K562 (cell line): ENCODE measurements around the gene TMC1.

Experiments
- MXI1 ChIP-seq: IDR thresholded peaks from 2 replicates; pipeline ENCODE4 v1.6.1; 2011; ENCODE audit warnings: low read depth, mild to moderate bottlenecking, improper control_type of control experiment, low read length
- NONO ChIP-seq, 2 experiments: fragments of 200-400 bp in 1 of 2; fragments of 450-650 bp in 1 of 2; formaldehyde crosslinking in 1 of 2; IDR thresholded peaks; 2 replicates each; pipeline ENCODE4 v1.6.1; 2017; ENCODE audit warnings: low read depth in 2 of 2, mild to moderate bottlenecking in 2 of 2, moderate library complexity in 2 of 2, low read length in 1 of 2
- RNF2 ChIP-seq: sonication (generic); IDR thresholded peaks from 2 replicates; pipeline ENCODE4 v1.6.1; 2016
- SIN3A ChIP-seq, 2 experiments: fragments of 150-350 bp in 1 of 2; IDR thresholded peaks; 2 replicates each; pipeline ENCODE4 v1.6.1; 2011 to 2016; ENCODE audit warnings: borderline replicate concordance in 2 of 2, low read depth in 2 of 2, low read length in 2 of 2, mild to moderate bottlenecking in 2 of 2, moderate library complexity in 2 of 2; ENCODE audit not compliant: control insufficient read depth in 1 of 2
- SRF ChIP-seq, 2 experiments: fragments of 250-450, 450-650 bp in 1 of 2; sonication (Bioruptor Pico) in 1 of 2; sonication (generic) in 1 of 2; formaldehyde crosslinking; IDR thresholded peaks; 2 replicates each; pipeline versions ENCODE4 v1.5.0 to v1.5.1; 2020 to 2022; ENCODE audit warnings: mild to moderate bottlenecking in 1 of 2, missing genetic modification reagents in 1 of 2
- U2AF2 ChIP-seq: fragments of 200-400 bp; formaldehyde crosslinking; optimal IDR thresholded peaks from 2 replicates; pipeline ENCODE3; 2017; ENCODE audit warnings: low read depth, mild to moderate bottlenecking, low read length
- XRCC3 ChIP-seq: fragments of 450-650 bp; IDR thresholded peaks from 2 replicates; pipeline ENCODE4 v1.6.1; 2017; ENCODE audit warnings: mild to moderate bottlenecking, moderate library complexity
- ZFP36 ChIP-seq: fragments of 150-350 bp; IDR thresholded peaks from 2 replicates; pipeline ENCODE4 v1.6.1; 2018; ENCODE audit warnings: low read length, low read depth; ENCODE audit not compliant: partially characterized antibody
- TF ChIP-seq, protein P1 (sequence below): sonication (generic); formaldehyde crosslinking; IDR thresholded peaks from 2 replicates; pipeline ENCODE4 v1.8.1; 2023; ENCODE audit warnings: mild to moderate bottlenecking, missing genetic modification reagents

DNA sequence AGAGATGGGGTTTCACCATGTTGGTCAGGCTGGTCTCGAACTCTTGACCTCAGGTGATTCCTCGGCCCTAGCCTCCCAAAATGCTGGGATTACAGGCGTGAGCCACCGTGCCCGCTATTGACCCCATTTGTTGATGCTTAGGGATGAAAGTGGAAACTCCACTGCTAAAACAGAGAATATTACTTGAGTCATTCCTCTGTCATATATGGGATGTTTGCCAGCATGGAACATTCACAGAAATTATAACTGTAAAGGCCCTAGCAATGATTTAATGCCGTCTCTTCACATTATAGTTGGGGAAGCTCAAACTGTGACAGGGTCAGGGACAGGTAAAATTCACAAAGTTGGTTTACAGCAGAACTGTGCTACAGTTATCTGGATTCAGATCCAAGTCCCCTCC, 94.5 kb downstream of the TMC1 start:
- TF ChIP-seq RNF2 (no peak), XRCC3 (no peak), SIN3A (IDR thresholded peaks at IDR 0.05; ENCODE audit: borderline replicate concordance in 2 of 2, control insufficient read depth in 1 of 2, low read depth in 2 of 2, low read length in 2 of 2) (no peak), SRF (CRISPR knock-in tag; IDR thresholded peaks at IDR 0.05) (no peak), MXI1 (no peak), U2AF2 (no peak), ZFP36 (no peak), NONO (IDR thresholded peaks at IDR 0.05; ENCODE audit: low read depth in 2 of 2, low read length in 1 of 2) (no peak)
- TF ChIP-seq, protein P1, sequence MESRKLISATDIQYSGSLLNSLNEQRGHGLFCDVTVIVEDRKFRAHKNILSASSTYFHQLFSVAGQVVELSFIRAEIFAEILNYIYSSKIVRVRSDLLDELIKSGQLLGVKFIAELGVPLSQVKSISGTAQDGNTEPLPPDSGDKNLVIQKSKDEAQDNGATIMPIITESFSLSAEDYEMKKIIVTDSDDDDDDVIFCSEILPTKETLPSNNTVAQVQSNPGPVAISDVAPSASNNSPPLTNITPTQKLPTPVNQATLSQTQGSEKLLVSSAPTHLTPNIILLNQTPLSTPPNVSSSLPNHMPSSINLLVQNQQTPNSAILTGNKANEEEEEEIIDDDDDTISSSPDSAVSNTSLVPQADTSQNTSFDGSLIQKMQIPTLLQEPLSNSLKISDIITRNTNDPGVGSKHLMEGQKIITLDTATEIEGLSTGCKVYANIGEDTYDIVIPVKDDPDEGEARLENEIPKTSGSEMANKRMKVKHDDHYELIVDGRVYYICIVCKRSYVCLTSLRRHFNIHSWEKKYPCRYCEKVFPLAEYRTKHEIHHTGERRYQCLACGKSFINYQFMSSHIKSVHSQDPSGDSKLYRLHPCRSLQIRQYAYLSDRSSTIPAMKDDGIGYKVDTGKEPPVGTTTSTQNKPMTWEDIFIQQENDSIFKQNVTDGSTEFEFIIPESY (CRISPR knock-in tag) = no peak
